Peyer's patch (tissue), 4 donors: ENCODE results near the gene TEX55.
"Not testable (repeated sequence)": the region's sequence is repeated elsewhere in the genome, so short reads cannot be mapped to it uniquely, and the experiment has no call there.

Experiments
- POLR2A ChIP-seq, 2 donors: fragments of 450-650 bp; IDR thresholded peaks; one replicate each; pipeline ENCODE4 v1.5.1; 2017; ENCODE audit warnings: antibody characterized with exemption in 2 of 2, mild to moderate bottlenecking in 2 of 2, moderate library complexity in 2 of 2
- TF ChIP-seq, protein P1 (sequence below), 6 experiments: fragments of 450-650 bp in 4 of 6; fragments of 200-600 bp in 2 of 6; sonication (generic) in 1 of 6; IDR thresholded peaks; one replicate each; pipeline ENCODE4 v1.5.1; 2017 to 2019; ENCODE audit warnings: antibody characterized with exemption in 6 of 6, mild to moderate bottlenecking in 3 of 6, moderate library complexity in 1 of 6

GRCh38 chr3:119164745-119165144, 18.8 kb downstream of the TEX55 start:
- TF ChIP-seq, protein P1, sequence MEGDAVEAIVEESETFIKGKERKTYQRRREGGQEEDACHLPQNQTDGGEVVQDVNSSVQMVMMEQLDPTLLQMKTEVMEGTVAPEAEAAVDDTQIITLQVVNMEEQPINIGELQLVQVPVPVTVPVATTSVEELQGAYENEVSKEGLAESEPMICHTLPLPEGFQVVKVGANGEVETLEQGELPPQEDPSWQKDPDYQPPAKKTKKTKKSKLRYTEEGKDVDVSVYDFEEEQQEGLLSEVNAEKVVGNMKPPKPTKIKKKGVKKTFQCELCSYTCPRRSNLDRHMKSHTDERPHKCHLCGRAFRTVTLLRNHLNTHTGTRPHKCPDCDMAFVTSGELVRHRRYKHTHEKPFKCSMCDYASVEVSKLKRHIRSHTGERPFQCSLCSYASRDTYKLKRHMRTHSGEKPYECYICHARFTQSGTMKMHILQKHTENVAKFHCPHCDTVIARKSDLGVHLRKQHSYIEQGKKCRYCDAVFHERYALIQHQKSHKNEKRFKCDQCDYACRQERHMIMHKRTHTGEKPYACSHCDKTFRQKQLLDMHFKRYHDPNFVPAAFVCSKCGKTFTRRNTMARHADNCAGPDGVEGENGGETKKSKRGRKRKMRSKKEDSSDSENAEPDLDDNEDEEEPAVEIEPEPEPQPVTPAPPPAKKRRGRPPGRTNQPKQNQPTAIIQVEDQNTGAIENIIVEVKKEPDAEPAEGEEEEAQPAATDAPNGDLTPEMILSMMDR (IDR thresholded peaks at IDR 0.05): not testable (repeated sequence)
- TF ChIP-seq POLR2A (IDR thresholded peaks at IDR 0.05): not testable (repeated sequence)
